Activated naive CD8-positive, alpha-beta T cell treated with anti-CD3 and anti-CD28 coated beads, Interleukin-2, amount 10 ng/mL, durations not matched to agents 7 days and 5 days (primary cell): ENCODE measurements around the gene CAPS2. TPM values are rescaled to one million over a fixed set of nuclear protein-coding genes. Genes with fewer than 3 reads are reported as not detected.

Source experiments
- ATAC-seq: fragments of 150-1000 bp; cut with Tn5 transposase; one replicate; pipeline ENCODE4 v1.10.0; 2021; ENCODE audit warnings: low read depth, moderate library complexity
- POLR2A ChIA-PET: fragments of 350-600 bp; sonication (Branson Sonifier 250); formaldehyde crosslinking; loops from one replicate; lab custom pipeline; 2021; ENCODE audit warnings: antibody characterized with exemption; lab: Charles Lee
- DNase-seq: peaks from one replicate; pipeline ENCODE4 v3.0.0; 2021
- H3K27ac Mint-ChIP-seq: one replicate; pipeline ENCODE4 v1.8.0; 2022; ENCODE audit warnings: mild to moderate bottlenecking, mixed read lengths
- H3K27me3 Mint-ChIP-seq: one replicate; pipeline ENCODE4 v1.8.0; 2022; ENCODE audit warnings: mild to moderate bottlenecking, moderate library complexity, mixed read lengths
- H3K36me3 Mint-ChIP-seq: one replicate; pipeline ENCODE4 v1.8.0; 2021; ENCODE audit warnings: mild to moderate bottlenecking, mixed read lengths
- H3K4me1 Mint-ChIP-seq: one replicate; pipeline ENCODE4 v1.8.0; 2021; ENCODE audit warnings: mixed read lengths
- H3K4me3 Mint-ChIP-seq: one replicate; pipeline ENCODE4 v1.8.0; 2022; ENCODE audit warnings: mild to moderate bottlenecking, moderate library complexity, mixed read lengths
- H3K9me3 Mint-ChIP-seq: one replicate; pipeline ENCODE4 v1.8.0; 2021; ENCODE audit warnings: mixed read lengths
- total RNA-seq, 2 experiments: library from RNA; stranded (reverse); gene quantifications; one replicate each; pipeline ENCODE4 v1.2.3, GENCODE V29; 2021

CAPS2 gene
- total RNA-seq, 2 experiments from 2014 or later = 9.4 to 9.9 TPM

- Mint-ChIP-seq H3K9me3 (no peaks in the 10 kb centered on the region), H3K27ac (no peak within 1 kb of the TSS), H3K27me3 (peaks cover 32% of the 10 kb centered on the region), H3K36me3 (no peaks in the 10 kb centered on the region), H3K4me3 (peak within 1 kb of the TSS; percentile 76), H3K4me1 (peaks cover 26% of the 10 kb centered on the region)
- DNase-seq (peak; percentile 68), ATAC-seq (peak; percentile 74)
- POLR2A ChIA-PET = interaction anchor here (0.5 kb wide), 1 partner anchor 600 kb away, joined by 3 read pairs; no protein-coding TSS in a partner anchor
Observed at GRCh38 chr12:75334384-75335030, 4.4 kb upstream of the CAPS2 start, which contains the start of gene GLIPR1L1. GLIPR1L1 (plus strand) TSS chr12:75334670; CDS start chr12:75334729, 59 bp downstream.

DNA sequence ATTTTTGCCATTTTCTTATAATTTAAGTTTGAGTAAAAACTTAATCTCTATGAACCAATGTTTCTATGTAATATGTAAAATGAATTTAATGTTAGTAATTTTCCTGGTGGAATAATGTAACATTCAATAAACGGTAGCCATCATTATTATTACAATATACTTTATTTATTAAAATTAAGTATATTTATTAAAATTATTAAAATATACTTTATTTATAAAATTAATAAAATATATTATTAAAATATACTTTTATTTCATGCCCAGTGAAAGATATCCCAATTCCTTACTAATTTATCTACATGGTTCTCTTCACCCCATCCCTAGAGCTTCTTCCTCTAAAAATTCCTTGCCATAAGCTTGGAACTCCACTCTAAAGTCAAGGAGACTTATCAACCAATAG is 2.5 kb downstream of the CAPS2 start:
- Mint-ChIP-seq H3K27ac (no peak overlapping the region), H3K27me3 (peaks cover 26% of the 10 kb centered on the region), H3K4me1 (peaks cover 7% of the 10 kb centered on the region), H3K9me3 (no peaks in the 10 kb centered on the region), H3K4me3 (no peak overlapping the region), H3K36me3 (no peaks in the 10 kb centered on the region)
- POLR2A ChIA-PET = no interaction called here
- ATAC-seq = no peak
- DNase-seq = no peak

DNA sequence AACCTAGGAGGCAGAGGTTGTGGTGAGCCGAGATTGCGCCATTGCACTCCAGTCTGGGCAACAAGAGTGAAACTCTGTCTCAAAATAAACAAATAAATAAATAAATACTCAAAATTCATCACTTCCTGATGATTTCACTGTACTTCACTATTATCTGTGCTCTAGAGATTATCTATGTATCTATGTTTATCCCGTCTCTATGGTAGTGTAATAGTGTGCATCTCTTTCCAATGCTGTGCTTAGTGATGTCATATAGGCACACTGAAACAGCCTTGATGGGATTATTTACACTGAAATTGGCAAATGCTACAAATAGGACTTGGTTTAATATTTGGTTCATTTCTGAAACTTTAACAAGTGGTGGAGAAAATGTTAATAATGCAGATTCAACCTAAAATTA is 6.5 kb downstream of the CAPS2 start:
- Mint-ChIP-seq H3K4me1 (no peaks in the 10 kb centered on the region), H3K27ac (no peak overlapping the region), H3K36me3 (no peaks in the 10 kb centered on the region), H3K27me3 (peaks cover 17% of the 10 kb centered on the region), H3K9me3 (no peaks in the 10 kb centered on the region), H3K4me3 (no peak overlapping the region)
- no peak for DNase-seq
- POLR2A ChIA-PET = no interaction called here
- ATAC-seq = no peak

- DNase-seq (no peak), ATAC-seq (no peak)
- Mint-ChIP-seq H3K4me1 (no peaks in the 10 kb centered on the region), H3K36me3 (no peaks in the 10 kb centered on the region), H3K9me3 (no peaks in the 10 kb centered on the region), H3K27ac (no peak overlapping the region), H3K27me3 (peaks cover 8% of the 10 kb centered on the region), H3K4me3 (no peak overlapping the region)
- POLR2A ChIA-PET = no interaction called here
Observed at GRCh38 chr12:75322464-75322863, 7.7 kb downstream of the CAPS2 start.

- Mint-ChIP-seq H3K36me3 (no peaks in the 10 kb centered on the region), H3K4me1 (no peaks in the 10 kb centered on the region), H3K4me3 (no peak overlapping the region), H3K27ac (no peak overlapping the region), H3K27me3 (peaks cover 5% of the 10 kb centered on the region), H3K9me3 (no peaks in the 10 kb centered on the region)
- DNase-seq (no peak), ATAC-seq (no peak)
- POLR2A ChIA-PET = no interaction called here
Observed at GRCh38 chr12:75317784-75318183, 12.3 kb downstream of the CAPS2 start.

DNA sequence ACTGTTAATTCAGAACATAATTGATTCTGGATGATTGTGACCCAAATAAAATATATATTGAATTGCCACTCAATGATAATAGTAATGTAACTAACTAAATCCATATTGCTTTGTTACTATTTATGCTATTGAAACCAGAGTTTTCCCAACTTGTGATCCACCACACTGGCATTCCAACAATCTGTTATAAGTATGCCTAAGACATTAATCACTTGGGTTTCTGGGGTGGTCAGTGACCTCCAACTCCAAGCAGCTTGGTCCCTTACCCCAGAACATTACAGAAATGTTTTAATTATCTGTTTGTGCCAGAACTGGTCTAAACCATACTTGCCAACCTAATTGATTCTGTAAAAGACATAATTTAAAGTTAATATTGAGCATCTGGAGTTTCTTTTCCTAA is 14.6 kb downstream of the CAPS2 start:
- Mint-ChIP-seq H3K4me3 (no peak overlapping the region), H3K9me3 (no peaks in the 10 kb centered on the region), H3K27ac (no peak overlapping the region), H3K4me1 (no peaks in the 10 kb centered on the region), H3K36me3 (no peaks in the 10 kb centered on the region), H3K27me3 (no peaks in the 10 kb centered on the region)
- POLR2A ChIA-PET = no interaction called here
- DNase-seq (no peak), ATAC-seq (no peak)

DNA sequence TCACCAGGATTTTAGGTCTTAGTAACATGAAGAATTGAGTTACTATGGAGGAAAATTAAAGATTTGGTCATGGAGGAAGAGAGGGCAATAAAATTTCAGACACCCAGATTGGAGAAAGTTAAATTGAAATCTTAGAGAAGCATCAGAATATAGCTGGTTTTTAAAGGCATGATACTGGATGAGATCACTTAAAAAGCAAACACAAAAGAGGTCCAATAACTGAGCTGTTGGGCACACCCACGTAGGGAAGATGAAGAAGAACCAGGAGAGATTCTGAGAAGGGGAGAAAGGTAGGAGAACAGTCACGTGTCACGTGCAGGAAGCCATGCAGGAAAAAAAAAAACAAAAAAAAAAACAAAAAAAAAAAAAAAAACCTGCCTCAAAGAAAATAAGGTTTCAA is 18.8 kb downstream of the CAPS2 start:
- no peaks in the 10 kb centered on the region for H3K36me3 Mint-ChIP-seq
- POLR2A ChIA-PET = no interaction called here
- ATAC-seq (no peak), DNase-seq (no peak)
- H3K4me3 Mint-ChIP-seq = no peak overlapping the region
- H3K4me1 Mint-ChIP-seq = no peaks in the 10 kb centered on the region
- no peak overlapping the region for H3K27ac Mint-ChIP-seq
- H3K27me3 Mint-ChIP-seq = no peaks in the 10 kb centered on the region
- no peaks in the 10 kb centered on the region for H3K9me3 Mint-ChIP-seq

DNA sequence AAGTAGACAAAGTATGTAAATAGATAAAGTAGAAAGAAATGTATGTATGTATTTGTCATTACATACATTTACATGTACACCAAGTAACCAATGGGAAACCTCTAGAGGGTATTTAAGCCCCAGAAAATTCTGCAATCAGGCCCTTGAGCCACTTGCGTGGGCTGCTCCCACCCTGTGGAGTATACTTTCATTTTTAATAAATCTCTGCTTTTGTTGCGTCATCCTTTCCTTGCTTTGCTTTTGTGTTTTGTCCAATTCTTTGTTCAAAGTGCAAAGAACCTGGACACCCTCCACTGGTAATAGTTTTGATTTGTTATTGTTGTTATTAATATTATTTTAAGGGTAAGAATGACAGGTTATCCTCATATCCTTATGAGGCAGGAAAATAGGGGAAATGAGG is 21.8 kb downstream of the CAPS2 start:
- no peak overlapping the region for H3K27ac Mint-ChIP-seq
- no peak for DNase-seq
- H3K9me3 Mint-ChIP-seq = no peaks in the 10 kb centered on the region
- no peaks in the 10 kb centered on the region for H3K4me1 Mint-ChIP-seq
- H3K4me3 Mint-ChIP-seq = no peak overlapping the region
- H3K36me3 Mint-ChIP-seq = no peaks in the 10 kb centered on the region
- no peak for ATAC-seq
- POLR2A ChIA-PET = no interaction called here
- no peaks in the 10 kb centered on the region for H3K27me3 Mint-ChIP-seq

- H3K36me3 Mint-ChIP-seq = no peaks in the 10 kb centered on the region
- H3K4me3 Mint-ChIP-seq = no peak overlapping the region
- H3K27me3 Mint-ChIP-seq = no peaks in the 10 kb centered on the region
- no peaks in the 10 kb centered on the region for H3K4me1 Mint-ChIP-seq
- ATAC-seq = no peak
- no peak for DNase-seq
- no peaks in the 10 kb centered on the region for H3K9me3 Mint-ChIP-seq
- no peak overlapping the region for H3K27ac Mint-ChIP-seq
- POLR2A ChIA-PET = no interaction called here
Observed at GRCh38 chr12:75305412-75306332, 24.5 kb downstream of the CAPS2 start.

DNA sequence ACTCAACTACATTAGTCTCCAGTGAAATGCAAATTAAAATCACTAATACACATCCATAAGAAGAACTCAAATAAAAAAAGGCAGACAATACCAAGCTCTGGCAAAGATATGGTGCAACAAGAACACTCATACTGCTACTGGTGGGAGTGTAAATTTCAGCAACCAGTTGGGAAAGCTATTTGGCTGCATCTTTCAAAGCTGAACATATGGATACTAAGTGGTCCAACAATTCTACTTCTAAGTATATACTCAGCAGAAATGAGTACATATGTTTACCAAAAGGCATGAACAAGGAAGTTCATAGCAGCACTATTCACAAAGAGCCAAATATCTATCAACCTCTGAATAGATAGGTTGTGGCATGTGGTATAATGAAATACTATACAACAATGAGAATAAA is 27.3 kb downstream of the CAPS2 start:
- no peaks in the 10 kb centered on the region for H3K4me1 Mint-ChIP-seq
- H3K27me3 Mint-ChIP-seq = no peaks in the 10 kb centered on the region
- no peak overlapping the region for H3K4me3 Mint-ChIP-seq
- POLR2A ChIA-PET = no interaction called here
- H3K27ac Mint-ChIP-seq = no peak overlapping the region
- DNase-seq (no peak), ATAC-seq (no peak)
- H3K9me3 Mint-ChIP-seq = no peaks in the 10 kb centered on the region
- H3K36me3 Mint-ChIP-seq = no peaks in the 10 kb centered on the region

DNA sequence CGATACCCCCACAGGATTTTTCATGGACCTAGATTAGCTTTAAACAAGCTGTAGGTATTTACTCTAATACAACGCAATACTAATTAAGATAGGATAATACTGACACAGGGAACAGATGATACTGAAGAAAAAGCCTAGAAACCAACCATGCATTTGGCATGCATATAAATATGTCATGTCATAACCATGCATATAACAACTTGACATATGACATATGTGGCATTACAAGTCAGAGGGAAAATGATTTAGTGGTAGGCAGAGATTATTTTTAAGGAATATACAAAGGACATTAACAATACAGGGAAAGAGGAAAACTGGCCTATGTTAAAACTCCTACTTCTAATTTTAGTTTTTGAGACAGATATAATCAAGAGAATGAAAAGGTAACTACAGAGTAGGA is 27.9 kb downstream of the CAPS2 start:
- no peaks in the 10 kb centered on the region for H3K9me3 Mint-ChIP-seq
- no peak for DNase-seq
- POLR2A ChIA-PET = no interaction called here
- no peaks in the 10 kb centered on the region for H3K4me1 Mint-ChIP-seq
- H3K4me3 Mint-ChIP-seq = no peak overlapping the region
- no peaks in the 10 kb centered on the region for H3K27me3 Mint-ChIP-seq
- H3K27ac Mint-ChIP-seq = no peak overlapping the region
- no peaks in the 10 kb centered on the region for H3K36me3 Mint-ChIP-seq
- no peak for ATAC-seq

- DNase-seq (no peak), ATAC-seq (no peak)
- Mint-ChIP-seq H3K27me3 (no peaks in the 10 kb centered on the region), H3K4me3 (no peak overlapping the region), H3K27ac (no peak overlapping the region), H3K4me1 (peaks cover 2% of the 10 kb centered on the region), H3K9me3 (no peaks in the 10 kb centered on the region), H3K36me3 (no peaks in the 10 kb centered on the region)
- POLR2A ChIA-PET = no interaction called here
Observed at GRCh38 chr12:75294797-75295196, 35.3 kb downstream of the CAPS2 start.

GRCh38 chr12:75294336-75294735 is 35.8 kb downstream of the CAPS2 start:
- Mint-ChIP-seq H3K36me3 (no peaks in the 10 kb centered on the region), H3K4me3 (no peak overlapping the region), H3K9me3 (no peaks in the 10 kb centered on the region), H3K27me3 (no peaks in the 10 kb centered on the region), H3K27ac (no peak overlapping the region), H3K4me1 (peaks cover 2% of the 10 kb centered on the region)
- DNase-seq (no peak), ATAC-seq (no peak)
- POLR2A ChIA-PET = no interaction called here

DNA sequence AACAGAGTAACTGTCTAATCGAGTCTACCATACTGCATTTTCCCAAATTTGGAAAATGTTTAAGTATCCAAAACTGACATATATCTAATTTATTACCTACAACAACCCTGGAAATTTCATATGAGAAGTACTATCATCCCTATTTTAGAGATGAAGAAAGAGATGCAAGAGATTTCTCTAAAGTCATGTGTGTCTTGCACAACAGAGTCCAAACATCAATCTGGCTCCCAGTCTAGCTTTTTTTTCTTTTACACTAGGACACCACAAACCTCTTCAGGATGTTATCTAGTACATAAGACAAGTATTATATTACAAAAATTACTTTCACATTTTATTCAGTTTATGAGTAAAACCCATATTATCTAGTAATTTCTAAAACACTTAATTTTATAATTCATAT is 39.1 kb downstream of the CAPS2 start:
- no peaks in the 10 kb centered on the region for H3K36me3 Mint-ChIP-seq
- no peak overlapping the region for H3K27ac Mint-ChIP-seq

More for the DNA sequence above, 39.1 kb downstream of the CAPS2 start:
- Mint-ChIP-seq H3K4me1 (peaks cover 2% of the 10 kb centered on the region), H3K9me3 (no peaks in the 10 kb centered on the region), H3K27me3 (no peaks in the 10 kb centered on the region), H3K4me3 (no peak overlapping the region)
- DNase-seq (no peak), ATAC-seq (no peak)
- POLR2A ChIA-PET = no interaction called here
